ENCODE measurements around the gene STXBP3. TPM values are rescaled to one million over a fixed set of nuclear protein-coding genes. Genes with fewer than 3 reads are reported as not detected.

The STXBP3 gene
- total and polyA plus RNA-seq, 9 of the 15 experiments (the other 6 are each of a cell fraction or from before 2014, with no cell fraction given), result 32.5 to 52.5 (median 39.2) TPM

GRCh38 chr1:108732398-108732797 lies 14.1 kb upstream of the STXBP3 start:
- Histone ChIP-seq H3K27ac (ENCODE audit: extremely low read depth, low read depth, low read length) (no peak overlapping the region), H3K9me3 (replicated peaks; ENCODE audit: control insufficient read depth, insufficient read depth, low read depth, low read length) (no peaks in the 10 kb centered on the region), H2AFZ (ENCODE audit: low read depth, low read length) (no peak overlapping the region), H3K27me3 (ENCODE audit: control insufficient read depth in 2 of 2, insufficient read depth in 2 of 2, low read length in 2 of 2) (peaks cover 16 to 23% of the 10 kb centered on the region in 2 experiments; a peak in 4 of 5 replicates), H3K4me3 (no peak overlapping the region), H3K9me1 (ENCODE audit: control insufficient read depth, insufficient read depth, low read length) (no peaks in the 10 kb centered on the region), H3K9ac (ENCODE audit: insufficient read depth in 1 of 2, low read depth in 2 of 2, low read length in 2 of 2) (no peak overlapping the region), H3K36me3 (ENCODE audit: control insufficient read depth, insufficient read depth, low read length) (no peaks in the 10 kb centered on the region), H4K20me1 (replicated peaks; ENCODE audit: control insufficient read depth, insufficient read depth, low read length) (no peaks in the 10 kb centered on the region), H3K4me1 (replicated peaks in 1 of 2; ENCODE audit: control insufficient read depth in 2 of 2, insufficient read depth in 2 of 2, low read length in 2 of 2) (peaks cover 0 to 3% of the 10 kb centered on the region in 2 experiments; a peak in 1 of 5 replicates), H3K79me2 (ENCODE audit: control insufficient read depth, insufficient read depth, low read length) (no peaks in the 10 kb centered on the region), H3K4me2 (ENCODE audit: insufficient read depth, low read length) (no peak overlapping the region)
- DNase-seq (ENCODE audit: extremely low read depth in 1 of 4, low spot score in 3 of 4) (no peak), ATAC-seq (no peak), FAIRE-seq (no peak)
- no TSS peak for BruUV-seq (replicated peaks)
- ChIA-PET POLR2A (no interaction called here), CTCF (ENCODE audit: low intra/inter-chr PET ratio) (no interaction called here)
- WGBS (ENCODE audit: insufficient coverage, low coverage, missing lambda C conversion rate), result 24% methylated on average over 1 of the region's 1 CpG
- intact Hi-C loops (cut with micrococcal nuclease), result no loop called here
- in situ Hi-C loops (cut with MboI), result no loop called here
- TF ChIP-seq SMC3 (conservative IDR thresholded peaks at IDR 0.05; ENCODE audit: insufficient read depth, low read depth, low read length) (no peak), NR2C2 (CRISPR knock-in tag; IDR thresholded peaks at IDR 0.05) (no peak), NR2C2 (tag; IDR thresholded peaks at IDR 0.05) (no peak)

GRCh38 chr1:108734171-108734865 lies 12.2 kb upstream of the STXBP3 start:
- TF ChIP-seq NBN (IDR thresholded peaks at IDR 0.05; ENCODE audit: low read depth), result no peak
- no peak for TF ChIP-seq ZBTB7A (IDR thresholded peaks at IDR 0.05; ENCODE audit: borderline replicate concordance, control insufficient read depth, low read depth, low read length)
- TF ChIP-seq ZNF263 (CRISPR knock-in tag; IDR thresholded peaks at IDR 0.05; ENCODE audit: borderline replicate concordance), result no peak
- no peak overlapping the region for H3K27ac ChIP-seq (ENCODE audit: extremely low read depth, low read depth, low read length)
- in situ Hi-C loops (cut with MboI) (no loop called here), intact Hi-C loops (cut with micrococcal nuclease) (no loop called here)
- H4K20me1 ChIP-seq (replicated peaks; ENCODE audit: control insufficient read depth, insufficient read depth, low read length), result no peaks in the 10 kb centered on the region
- H3K4me1 ChIP-seq (replicated peaks in 1 of 2; ENCODE audit: control insufficient read depth in 2 of 2, insufficient read depth in 2 of 2, low read length in 2 of 2), result no peaks in the 10 kb centered on the region
- no peak overlapping the region for H2AFZ ChIP-seq (ENCODE audit: low read depth, low read length)
- CTCF ChIA-PET (ENCODE audit: low intra/inter-chr PET ratio), result no interaction called here
- H3K27me3 ChIP-seq (ENCODE audit: control insufficient read depth in 2 of 2, insufficient read depth in 2 of 2, low read length in 2 of 2), result peaks cover 3 to 11% of the 10 kb centered on the region in 2 experiments; a peak in 4 of 5 replicates
- DNase-seq (ENCODE audit: extremely low read depth in 1 of 4, low spot score in 3 of 4), result no peak
- POLR2A ChIA-PET, result interaction anchor here (0.5 to 1.2 kb wide), 6 partner anchors 17 to 525 kb away, joined by 3 read pairs; no protein-coding TSS in a partner anchor
- no peaks in the 10 kb centered on the region for H3K9me1 ChIP-seq (ENCODE audit: control insufficient read depth, insufficient read depth, low read length)
- H3K4me2 ChIP-seq (ENCODE audit: insufficient read depth, low read length), result no peak overlapping the region
- H3K4me3 ChIP-seq, result no peak overlapping the region
- no peak for ATAC-seq
- H3K36me3 ChIP-seq (ENCODE audit: control insufficient read depth, insufficient read depth, low read length), result no peaks in the 10 kb centered on the region
- no peaks in the 10 kb centered on the region for H3K79me2 ChIP-seq (ENCODE audit: control insufficient read depth, insufficient read depth, low read length)
- FAIRE-seq, result no peak
- 13% methylated on average over 1 of the region's 1 CpG for WGBS (ENCODE audit: insufficient coverage, low coverage, missing lambda C conversion rate)
- H3K9ac ChIP-seq (ENCODE audit: insufficient read depth in 1 of 2, low read depth in 2 of 2, low read length in 2 of 2), result no peak overlapping the region
- H3K9me3 ChIP-seq (replicated peaks; ENCODE audit: control insufficient read depth, insufficient read depth, low read depth, low read length), result no peaks in the 10 kb centered on the region
- no TSS peak for BruUV-seq (replicated peaks)
